NCI-H1694 (cell line): Measurements from ENCODE around the gene RAC3.
"Not testable (repeated sequence)": the region's sequence is repeated elsewhere in the genome, so short reads cannot be mapped to it uniquely, and the experiment has no call there.

ENCODE experiments used
- DNase-seq: peaks from one replicate; lab custom pipeline; 2025; lab: John Stamatoyannopoulos, UW

Gene RAC3

DNA sequence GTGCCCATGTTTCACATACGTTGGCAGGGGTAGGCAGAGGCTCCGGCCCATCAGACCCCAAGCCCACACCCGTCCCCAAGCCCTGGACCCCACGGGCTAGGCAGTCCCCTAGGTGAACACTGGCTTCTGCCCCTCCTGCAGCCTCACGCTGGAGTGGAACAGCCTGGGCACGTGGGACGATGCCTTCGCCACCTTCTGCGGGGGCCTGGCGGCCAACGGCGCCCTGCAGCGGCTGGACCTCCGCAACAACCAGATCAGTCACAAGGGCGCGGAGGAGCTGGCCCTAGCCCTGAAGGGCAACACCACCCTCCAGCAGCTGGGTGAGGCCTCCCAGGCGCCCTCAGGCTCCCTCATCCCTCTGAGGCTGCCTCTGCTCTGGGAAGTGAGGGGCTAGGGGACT, 6.6 kb upstream of the RAC3 start:
- no peak for DNase-seq

DNA sequence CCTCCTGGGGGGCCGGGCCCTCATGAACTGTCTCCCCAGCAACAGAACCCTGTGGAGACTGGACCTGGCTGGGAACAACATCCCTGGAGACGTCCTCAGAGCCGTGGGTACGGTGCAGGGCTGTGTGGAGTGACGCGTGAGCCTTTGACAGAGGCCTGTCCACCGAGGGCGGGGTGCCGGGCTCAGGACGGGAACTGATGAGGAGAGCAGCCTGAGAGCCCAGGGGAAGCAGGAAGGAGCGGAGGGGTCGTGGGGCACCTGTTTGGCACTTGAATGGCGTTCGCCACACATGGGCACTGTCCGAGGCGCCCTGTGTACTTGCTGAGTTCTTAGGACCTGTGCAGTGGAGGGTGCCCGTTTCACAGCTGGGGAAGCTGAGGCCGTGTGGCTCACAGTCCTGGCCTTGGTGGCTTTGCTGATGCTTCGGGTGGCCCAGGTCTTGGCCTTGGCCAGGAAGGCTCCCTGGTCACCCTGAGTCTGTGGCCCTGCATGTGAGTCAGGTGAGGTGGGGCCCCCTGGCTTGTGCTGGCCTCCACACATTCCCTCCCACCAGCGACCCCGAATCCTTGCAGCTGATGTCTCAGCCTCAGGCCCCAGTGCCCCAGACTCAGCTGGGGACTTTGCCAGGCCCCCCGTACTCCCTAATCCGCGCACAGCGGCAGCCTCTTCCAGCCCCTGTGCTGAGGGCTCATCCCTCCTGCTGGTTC, 5.9 kb upstream of the RAC3 start:
- no peak for DNase-seq

DNA sequence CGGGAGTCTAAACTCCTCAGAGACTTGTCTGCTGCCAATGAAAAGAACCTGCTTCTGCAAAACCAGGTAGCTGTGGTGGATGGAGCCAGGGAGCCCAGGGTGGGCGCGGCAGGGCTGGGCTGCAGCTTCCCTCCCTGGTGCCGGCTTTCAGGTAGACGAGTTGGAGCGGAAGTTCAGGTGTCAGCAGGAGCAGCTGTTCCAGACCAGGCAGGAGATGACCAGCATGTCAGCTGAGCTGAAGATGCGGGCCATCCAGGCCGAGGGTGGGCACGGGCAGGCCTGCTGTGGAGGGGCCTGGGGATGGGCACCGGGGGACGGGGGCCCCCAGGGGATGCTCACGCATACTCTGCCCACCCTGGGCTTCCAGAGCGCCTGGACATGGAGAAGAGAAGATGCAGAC, 3.2 kb upstream of the RAC3 start:
- DNase-seq: no peak

DNA sequence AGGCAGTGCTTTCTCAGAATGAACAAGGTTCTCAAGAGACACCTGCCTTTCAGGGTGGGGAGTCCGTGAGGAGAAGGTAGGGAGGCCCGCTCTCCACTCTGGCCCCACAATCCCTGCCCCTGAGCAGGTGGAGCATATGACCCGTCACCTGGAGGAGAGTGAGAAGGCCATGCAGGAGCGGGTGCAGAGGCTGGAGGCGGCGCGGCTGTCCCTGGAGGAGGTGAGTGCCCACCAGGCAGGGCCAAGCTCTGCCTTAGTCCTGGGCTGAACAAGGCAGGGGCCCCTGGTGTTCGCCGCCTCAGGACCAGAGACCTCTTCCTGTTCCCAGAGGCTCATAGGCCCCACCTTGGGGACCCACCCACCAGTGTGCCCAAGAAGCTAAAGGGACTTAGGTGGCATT, 2.5 kb upstream of the RAC3 start:
- no peak for DNase-seq

DNA sequence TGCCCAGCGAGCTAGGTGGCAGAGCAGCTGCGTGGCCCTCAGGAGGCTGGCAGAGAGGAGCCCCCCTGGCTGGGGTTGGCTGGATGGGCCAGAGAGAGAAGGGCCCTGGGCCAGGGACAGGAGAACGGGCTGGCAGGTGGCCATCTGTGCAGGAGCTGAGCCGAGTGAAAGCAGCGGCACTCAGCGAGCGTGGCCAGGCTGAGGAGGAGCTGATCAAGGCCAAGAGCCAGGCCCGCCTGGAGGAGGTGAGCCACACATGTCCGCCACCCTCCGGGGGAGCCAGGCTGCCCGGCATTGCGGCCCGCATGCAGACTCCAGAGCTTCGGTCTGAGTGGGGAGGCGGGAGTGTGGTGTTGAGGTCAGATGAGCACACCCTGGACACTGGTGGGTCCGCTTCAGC, 2.1 kb upstream of the RAC3 start:
- no peak for DNase-seq

DNA sequence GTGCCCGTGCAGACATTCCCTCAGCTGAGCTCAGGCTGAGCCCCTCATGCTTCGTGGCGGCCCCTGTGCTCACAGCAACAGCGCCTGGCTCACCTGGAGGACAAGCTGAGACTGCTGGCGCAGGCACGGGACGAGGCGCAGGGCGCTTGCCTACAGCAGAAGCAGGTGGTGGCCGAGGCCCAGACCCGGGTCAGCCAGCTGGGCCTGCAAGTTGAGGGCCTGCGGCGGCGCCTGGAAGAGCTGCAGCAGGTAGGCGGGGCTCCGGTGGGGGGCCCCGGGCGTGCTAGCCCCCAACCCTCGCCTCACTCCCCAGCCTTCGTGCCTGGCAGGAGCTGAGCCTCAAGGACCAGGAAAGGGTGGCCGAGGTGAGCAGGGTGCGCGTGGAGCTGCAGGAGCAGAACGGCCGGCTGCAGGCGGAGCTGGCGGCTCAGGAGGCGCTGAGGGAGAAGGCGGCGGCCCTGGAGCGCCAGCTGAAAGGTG, 1.4 kb upstream of the RAC3 start:
- no peak for DNase-seq

DNA sequence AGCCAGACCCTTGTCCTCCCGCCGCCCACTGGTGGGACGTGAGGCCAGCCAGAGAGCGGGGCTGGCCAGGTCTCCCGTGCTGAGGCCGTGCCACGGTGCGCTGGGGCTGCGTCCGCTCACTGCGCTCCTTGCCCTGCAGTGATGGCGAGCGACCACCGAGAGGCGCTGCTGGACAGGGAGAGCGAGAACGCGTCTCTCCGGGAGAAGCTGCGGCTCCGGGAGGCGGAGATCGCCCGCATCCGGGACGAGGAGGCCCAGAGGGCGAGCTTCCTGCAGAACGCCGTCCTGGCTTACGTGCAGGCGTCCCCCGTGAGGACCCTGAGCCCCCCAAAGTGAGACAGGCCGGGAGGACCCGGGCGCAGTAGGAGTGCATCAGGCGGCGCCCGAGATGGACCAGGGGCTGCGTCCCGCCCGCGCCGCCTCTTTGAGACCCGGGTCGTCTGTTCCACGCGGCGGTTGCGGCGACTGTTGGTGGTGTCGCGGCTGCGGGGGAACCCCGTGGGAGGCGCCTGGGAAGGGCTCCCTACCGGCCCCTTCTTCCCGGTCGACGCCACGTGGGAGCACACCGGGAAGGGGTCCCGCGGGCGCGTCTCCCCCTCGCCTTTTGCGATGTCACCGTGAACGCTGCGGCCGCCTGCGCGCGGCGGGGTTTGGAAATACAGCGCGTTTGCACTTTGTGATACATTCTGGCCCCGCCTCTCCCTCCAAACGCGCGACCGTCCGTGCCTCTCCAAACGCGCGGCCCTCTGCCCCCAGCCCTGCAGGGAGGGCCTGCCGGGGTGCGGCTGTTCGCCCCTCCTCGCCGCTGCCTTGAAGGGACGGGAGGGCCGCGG, 792 bp upstream of the RAC3 start:
- peak; percentile 72 for DNase-seq

DNA sequence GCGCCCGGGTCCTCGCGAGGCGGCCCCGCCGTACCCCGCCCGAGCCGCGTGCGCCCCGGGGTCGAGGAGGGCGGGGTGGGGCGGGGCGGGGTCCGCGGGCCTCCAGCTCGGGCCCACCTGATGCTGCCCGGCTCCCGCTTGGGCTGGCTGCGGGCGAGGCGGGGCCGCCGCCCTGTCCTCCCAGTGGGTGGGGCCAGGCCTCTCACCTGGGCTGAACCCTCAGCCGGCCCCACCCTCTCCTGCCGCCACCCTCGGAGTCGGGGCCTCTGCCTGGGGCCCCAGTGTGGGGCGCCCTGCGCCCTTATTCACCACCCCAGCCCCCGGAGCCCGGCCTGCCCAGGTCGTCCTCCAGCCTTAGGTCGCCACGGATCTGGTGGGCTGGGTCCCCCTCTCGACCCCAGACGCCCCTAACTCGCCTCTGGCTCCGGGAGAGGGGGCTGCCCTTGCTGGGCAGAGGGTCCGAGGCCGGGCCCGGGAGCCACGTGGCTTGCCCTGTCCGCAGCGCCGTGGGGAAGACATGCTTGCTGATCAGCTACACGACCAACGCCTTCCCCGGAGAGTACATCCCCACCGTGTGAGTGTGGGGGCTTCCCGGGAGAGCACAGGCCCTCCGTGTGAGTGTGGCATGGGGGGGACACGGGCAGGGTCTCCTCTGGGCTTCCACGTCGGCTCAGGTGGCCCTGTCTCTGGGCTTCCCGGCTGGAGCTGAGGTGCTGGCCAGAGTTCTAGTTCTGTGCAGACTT, 578 bp downstream of the RAC3 start:
- DNase-seq: peak; percentile 9

DNA sequence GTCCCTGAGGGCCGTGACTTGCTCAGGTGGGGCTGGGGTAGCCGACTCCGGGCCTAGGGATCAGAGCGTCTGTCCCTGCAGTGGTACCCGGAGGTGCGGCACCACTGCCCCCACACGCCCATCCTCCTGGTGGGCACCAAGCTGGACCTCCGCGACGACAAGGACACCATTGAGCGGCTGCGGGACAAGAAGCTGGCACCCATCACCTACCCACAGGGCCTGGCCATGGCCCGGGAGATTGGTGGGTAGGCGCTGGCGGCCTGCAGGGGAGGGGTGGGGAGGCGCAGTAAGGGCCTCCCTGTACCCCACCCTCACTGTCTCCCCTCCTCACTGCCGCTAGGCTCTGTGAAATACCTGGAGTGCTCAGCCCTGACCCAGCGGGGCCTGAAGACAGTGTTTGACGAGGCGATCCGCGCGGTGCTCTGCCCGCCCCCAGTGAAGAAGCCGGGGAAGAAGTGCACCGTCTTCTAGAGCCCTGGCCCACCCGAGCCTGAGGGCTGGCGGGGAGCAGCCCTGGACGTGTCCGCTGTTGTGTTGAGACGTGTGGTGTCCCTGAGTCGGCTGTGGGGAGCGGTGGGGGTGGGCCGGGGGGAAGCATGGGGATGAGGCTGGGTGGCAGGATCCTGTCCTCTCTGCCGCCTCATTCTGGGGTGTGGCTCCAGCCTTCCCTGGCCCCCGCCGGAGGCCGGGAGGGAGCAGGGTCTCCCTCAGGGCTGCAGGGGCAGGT, 2.0 kb downstream of the RAC3 start:
- no peak for DNase-seq

DNA sequence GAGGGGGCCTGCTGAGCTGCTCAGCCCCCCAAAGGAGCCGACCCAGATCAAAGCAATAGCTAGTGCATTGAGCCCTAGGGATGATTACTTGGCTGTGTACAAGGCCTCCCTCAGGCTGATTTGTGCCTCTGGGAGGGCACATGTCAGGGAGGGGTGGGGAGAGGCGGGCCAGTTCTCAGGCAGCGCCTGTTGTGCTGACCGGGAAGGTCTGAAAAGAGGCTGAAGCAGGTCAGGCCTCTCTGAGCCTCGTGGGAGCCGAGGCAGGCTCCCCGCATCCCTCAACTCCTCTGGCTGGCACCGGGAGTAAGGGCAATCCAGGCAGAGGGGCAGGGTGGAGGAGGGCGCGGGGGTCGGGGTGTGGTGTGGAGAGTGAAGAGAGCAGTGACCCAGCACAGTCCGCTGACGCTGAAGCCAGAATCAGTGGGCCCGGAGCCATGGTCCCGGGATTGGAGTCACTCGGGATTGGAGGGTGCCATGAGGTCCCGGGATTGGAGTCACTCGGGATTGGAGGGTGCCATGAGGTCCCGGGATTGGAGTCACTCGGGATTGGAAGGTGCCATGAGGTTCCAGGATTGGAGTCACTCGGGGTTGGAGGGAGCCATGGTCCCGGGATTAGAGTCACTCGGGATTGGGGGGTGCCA, 3.0 kb downstream of the RAC3 start:
- no peak for DNase-seq

DNA sequence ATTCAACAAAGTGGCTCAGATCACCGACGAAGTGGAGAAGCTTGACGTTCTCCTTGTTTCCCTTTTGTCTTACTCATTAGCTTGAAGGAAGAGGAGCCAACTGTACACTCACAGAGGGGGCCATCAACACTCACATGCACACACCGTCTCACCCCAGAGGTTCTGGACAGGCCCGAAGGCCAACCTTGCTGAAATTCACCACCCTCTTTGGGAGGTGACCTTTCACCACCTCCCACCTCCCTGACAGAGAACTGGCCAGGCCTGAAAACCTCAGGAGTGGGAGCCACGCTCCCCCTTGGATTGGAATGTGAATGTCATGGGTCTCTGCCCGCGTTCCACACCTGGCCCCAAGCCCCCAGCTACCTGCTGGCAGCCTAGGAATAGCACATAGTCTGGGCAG, 4.0 kb downstream of the RAC3 start:
- no peak for DNase-seq

DNA sequence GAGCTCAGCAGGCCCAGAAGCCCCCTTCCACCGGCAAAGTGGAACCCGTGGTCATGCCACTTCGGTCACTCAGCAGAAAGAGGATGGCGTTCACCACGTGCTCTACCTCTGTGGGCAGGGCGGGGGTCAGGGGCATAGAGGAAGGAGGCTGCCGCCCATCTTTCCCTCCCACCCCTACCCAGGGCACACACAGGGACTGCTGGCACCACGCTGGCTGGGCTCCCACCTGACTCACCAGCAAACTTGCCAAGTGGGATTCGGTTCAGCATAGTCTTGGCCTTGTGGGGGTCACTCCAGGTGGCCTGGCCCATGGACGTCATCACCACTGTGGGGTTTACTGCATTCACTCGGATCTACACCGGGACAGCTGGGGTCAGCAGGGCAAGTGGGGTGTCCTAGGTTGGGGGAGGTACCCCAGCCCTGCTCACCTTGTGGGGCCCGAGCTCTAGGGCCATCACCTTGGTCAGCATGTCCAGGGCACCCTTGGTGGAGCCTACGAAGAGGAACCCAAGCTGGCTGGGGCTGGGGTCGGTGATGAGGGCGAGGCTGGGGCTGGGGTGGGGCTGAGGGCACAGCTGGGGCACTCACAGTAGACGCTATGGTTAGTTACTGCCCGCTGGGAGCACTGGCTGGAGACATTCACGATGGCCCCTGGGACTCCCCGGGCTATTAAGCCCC, 4.6 kb downstream of the RAC3 start:
- no peak for DNase-seq

DNA sequence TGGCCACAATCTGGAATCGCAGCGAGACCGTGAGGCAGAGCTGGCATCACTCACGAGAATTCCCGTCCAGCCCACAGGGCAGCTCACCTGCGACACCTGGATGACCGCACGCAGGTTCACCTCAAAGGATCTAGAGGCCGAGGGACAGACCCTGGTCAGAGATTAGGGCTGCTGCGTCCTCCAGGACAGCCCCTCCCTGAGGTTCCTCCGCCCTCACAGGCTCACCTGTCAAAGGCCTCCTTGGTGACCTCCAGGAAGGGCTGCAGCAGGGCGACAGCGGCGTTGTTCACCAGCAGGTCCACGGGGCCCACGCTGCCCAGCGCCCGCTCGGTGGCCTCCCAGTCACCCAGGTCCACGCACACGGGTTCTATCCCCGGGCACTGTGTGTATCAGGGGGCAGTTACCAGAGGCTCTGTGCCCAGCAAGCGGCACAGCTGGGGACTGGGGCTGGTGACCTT, 5.2 kb downstream of the RAC3 start:
- DNase-seq: no peak

DNA sequence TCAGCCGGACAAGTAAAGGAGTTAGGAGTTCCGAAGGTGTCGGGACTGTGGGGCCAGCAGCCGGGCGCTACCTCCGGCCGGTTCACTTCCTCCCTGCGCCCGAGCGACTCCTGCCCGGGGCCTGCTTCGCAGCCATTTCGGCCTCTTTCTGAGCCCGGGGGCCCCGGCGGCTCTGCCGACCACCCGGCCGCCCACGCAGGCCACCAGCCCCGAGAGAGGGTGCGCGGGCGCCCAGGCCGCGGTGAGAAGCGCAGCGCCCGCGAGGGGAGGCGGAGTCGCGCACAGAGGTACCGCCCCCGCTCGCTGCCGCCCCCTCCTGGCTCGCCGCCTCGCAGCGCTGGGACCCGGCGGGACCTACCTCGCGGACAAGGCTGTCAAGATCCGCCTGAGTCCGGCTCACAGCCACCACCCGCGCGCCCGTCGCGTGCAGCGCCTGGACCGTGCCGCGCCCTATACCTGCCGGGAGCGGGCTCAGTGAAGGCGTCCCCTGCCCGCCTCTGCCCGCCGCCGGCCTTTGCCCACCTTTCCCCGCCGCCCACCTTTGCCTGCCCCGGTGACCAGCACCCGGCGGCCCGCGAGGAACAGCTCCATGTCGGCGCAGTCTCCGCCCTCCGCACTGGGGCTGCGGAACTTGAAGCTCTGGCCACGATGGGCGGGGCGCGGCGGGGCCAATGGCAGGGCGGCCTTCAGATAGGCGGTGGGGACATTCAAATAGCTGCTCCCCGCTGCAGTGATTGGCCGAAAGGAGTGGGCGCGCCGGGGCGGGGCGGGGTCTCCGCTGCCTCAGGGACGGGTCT, 5.8 kb downstream of the RAC3 start, which contains the start of gene DCXR:
TSS of gene DCXR (minus strand) at position 606 of the 797 bp plus-strand sequence. CDS start at position 591, 15 bp downstream.
- DNase-seq: peak; percentile 97

DNA sequence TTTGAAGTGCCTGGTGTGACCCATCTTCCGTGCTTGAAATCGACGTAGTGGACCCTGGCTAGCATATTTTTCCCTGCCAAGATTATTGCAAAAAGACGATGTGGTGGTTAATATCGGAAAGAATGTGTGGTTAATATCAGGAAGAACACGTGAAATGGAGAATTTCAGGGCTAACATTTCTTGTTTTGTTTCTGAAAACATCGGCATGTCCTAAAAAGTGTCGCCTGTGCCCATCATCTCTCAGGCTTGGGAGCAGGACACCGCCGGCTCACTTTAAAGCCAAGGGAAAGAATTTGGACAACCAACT, 6.4 kb downstream of the RAC3 start:
- no peak for DNase-seq

DNA sequence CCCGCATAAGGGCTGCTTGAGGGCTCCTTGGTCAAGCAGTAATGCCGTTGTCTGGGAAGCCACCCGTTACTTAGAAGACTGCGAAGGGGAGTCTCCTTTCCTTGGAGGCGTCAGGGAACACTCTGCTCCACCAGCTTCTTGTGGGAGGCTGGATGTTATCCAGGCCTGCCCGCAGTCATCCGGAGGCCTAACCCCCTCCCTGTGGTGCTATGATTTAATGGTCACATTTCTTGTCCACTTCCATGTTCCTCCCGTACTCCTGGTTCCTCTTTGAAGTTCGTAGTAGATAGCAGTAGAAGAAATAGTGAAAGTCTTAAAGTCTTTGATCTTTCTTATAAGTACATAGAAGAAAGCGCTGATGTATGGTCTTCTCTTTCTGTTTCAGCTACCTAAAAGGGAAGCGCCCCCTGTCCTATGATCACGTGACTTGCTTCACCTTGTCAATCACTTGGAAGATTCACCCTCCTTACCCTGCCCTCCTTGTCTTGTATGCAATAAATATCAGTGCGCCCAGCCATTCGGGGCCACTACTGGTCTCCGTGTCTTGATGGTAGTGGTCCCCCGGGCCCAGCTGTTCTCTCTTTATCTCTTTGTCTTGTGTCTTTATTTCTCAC, 7.4 kb downstream of the RAC3 start:
- not testable (repeated sequence) for DNase-seq

DNA sequence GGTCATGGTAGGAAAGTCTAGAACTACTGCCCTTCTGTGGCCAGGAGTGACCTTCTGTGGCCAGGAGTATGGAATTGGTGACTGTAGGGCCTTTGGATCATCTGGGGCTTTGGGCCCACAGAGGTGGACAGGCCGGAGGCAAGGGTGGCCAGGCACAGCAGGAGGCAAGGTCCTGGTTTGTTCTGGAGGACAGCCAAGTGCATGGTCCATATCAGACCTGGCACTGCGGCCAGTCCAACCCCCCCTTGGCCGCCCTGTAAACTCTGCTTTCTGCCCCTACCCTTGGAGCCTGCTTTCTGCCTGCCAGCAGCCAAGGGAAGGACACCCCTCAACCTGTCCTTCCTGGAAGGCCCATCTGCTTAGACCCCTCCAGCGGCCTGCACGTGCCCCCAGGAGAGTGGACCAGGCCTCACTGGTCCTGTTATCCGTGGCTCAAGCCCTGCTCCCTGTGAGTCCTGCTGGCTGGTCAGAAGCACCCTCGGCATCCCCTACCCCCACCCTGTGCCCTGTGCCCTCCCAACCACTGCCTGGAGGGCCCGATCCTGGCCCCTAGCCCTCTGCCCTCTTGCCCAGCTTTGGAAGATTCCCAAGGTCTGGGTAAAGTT, 8.3 kb downstream of the RAC3 start:
- no peak for DNase-seq

DNA sequence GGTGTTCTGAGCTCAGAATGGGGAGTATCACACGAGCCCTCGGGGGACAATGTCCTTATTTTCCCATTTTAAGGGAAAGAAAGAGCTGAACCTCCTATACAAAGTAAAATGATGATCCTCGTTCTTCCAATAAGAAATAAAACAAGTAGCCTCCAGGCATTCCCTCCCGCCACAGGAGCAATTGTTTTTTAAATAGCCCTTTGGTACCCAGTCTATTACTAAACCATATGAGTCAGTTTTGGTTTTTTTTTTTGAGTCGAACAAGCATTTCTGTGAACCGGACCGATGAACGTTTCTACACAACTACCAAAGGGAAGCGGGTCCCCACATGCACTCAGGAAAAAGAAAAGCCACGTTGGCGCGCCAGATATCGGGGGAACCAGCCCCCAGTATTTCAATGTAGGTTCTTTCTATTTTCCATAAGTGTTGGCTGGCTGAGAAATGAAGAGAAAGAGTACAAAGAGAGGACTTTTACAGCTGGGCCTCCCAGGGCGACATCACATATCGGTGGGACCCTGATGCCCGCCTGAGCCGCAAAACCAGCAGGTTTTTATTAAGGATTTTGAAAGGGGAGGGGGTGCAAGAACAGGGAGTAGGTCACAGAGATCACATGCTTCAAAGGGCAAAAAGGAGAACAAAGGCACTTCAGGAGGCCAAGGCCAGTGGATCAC, 9.8 kb downstream of the RAC3 start:
- DNase-seq: no peak

DNA sequence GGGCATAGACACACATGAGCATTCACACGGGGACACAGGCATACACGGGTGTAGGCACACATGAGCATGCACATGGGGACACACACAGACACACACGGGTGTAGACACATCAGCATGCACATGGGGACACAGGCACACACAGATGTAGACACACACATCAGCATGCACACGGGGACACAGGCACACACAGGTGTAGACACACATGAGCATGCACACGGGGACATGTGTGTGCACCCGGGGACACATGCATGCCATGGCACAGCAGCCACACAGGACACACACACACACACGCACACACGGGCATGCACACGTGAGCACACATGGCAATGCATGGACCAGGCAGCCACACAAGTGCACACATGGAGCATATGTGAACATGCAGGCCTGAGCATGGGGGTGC, 11.2 kb downstream of the RAC3 start:
- DNase-seq: no peak
